Activated CD4-positive, alpha-beta T cell treated with anti-CD3 and anti-CD28 coated beads, Interleukin-2, amount 50 U/mL, for 16 hours (primary cell): ENCODE data around the gene FGF13.

Experiments
- DNase-seq: peaks from one replicate; pipeline ENCODE4 v3.0.0-alpha.2; 2020

The FGF13 gene

GRCh38 chrX:138651494-138651893 lies 60.0 kb downstream of the FGF13 start:
- DNase-seq = no peak

GRCh38 chrX:138648568-138648967 lies 62.9 kb downstream of the FGF13 start:
- no peak for DNase-seq

- no peak for DNase-seq
These were observed 72.5 kb downstream of the FGF13 start for GRCh38 chrX:138638996-138639395.
